Tibial artery (tissue), 4 donors: ENCODE measurements around the gene NCCRP1.

Source experiments
- DNase-seq, 2 donors: peaks; one replicate each; pipeline ENCODE4 v3.0.0-alpha.2; 2019
- H3K27ac ChIP-seq, 2 donors: fragments of 200-600 bp; sonication (generic) in 1 of 2; 1 replicate in 1 of 2; 2 replicates in 1 of 2; pipeline ENCODE4 v1.5.1; 2018 to 2019; ENCODE audit warnings: mild to moderate bottlenecking in 1 of 2
- H3K27me3 ChIP-seq, 2 donors: fragments of 200-600 bp; sonication (generic) in 1 of 2; one replicate each; pipeline versions ENCODE4 v1.5.1 to v1.6.0; 2016 to 2019
- H3K36me3 ChIP-seq, 3 donors: fragments of 200-600 bp; sonication (generic) in 2 of 3; one replicate each; pipeline ENCODE4 v1.5.1; 2016 to 2019; ENCODE audit warnings: mild to moderate bottlenecking in 2 of 3
- H3K4me1 ChIP-seq, 4 donors: fragments of 200-600 bp; sonication (generic) in 2 of 4; 1 replicate in 3 of 4; 2 replicates in 1 of 4; pipeline ENCODE4 v1.5.1; 2016 to 2019
- H3K4me3 ChIP-seq, 2 donors: fragments of 200-600 bp; sonication (generic) in 1 of 2; 1 replicate in 1 of 2; 2 replicates in 1 of 2; pipeline ENCODE4 v1.5.1; 2018 to 2019; ENCODE audit warnings: mild to moderate bottlenecking in 2 of 2
- H3K9me3 ChIP-seq, 3 donors: fragments of 200-600 bp; sonication (generic) in 1 of 3; one replicate each; pipeline ENCODE4 v1.5.1; 2016 to 2019
- CTCF ChIP-seq, 2 experiments: fragments of 200-600 bp in 1 of 2; fragments of 450-650 bp in 1 of 2; IDR thresholded peaks; one replicate each; pipeline ENCODE4 v1.5.1; 2017 to 2019; ENCODE audit warnings: antibody characterized with exemption in 2 of 2, mild to moderate bottlenecking in 1 of 2, moderate library complexity in 1 of 2
- intact Hi-C: fragments of 100-400 bp; cut with DNase I; formaldehyde crosslinking; loops from one replicate; pipeline ENCODE4 v1.15.0; 2023; ENCODE audit warnings: low total_unique reads

Gene NCCRP1

GRCh38 chr19:39174558-39175544 is 21.9 kb upstream of the NCCRP1 start:
- peaks cover 26 to 100% (median 83%) of the 10 kb centered on the region in 3 donors for H3K36me3 ChIP-seq
- intact Hi-C loops = no loop called here
- no peak for DNase-seq

GRCh38 chr19:39175564-39175963 is 21.2 kb upstream of the NCCRP1 start:
- H3K36me3 ChIP-seq = peaks cover 26 to 100% (median 82%) of the 10 kb centered on the region in 3 donors
- no peaks in the 10 kb centered on the region for H3K9me3 ChIP-seq
- H3K27me3 ChIP-seq = no peaks in the 10 kb centered on the region
- no peaks in the 10 kb centered on the region for H3K4me1 ChIP-seq
- H3K27ac ChIP-seq = no peak overlapping the region
- intact Hi-C loops = no loop called here
- DNase-seq = no peak
- TF ChIP-seq CTCF (IDR thresholded peaks at IDR 0.05) = no peak
- H3K4me3 ChIP-seq = no peak overlapping the region

More at GRCh38 chr19:39174558-39175544, 21.9 kb upstream of the NCCRP1 start:
- no peak overlapping the region for H3K27ac ChIP-seq
- H3K9me3 ChIP-seq = no peaks in the 10 kb centered on the region
- no peak for TF ChIP-seq CTCF (IDR thresholded peaks at IDR 0.05)
- H3K4me1 ChIP-seq = no peaks in the 10 kb centered on the region
- H3K27me3 ChIP-seq = no peaks in the 10 kb centered on the region
- H3K4me3 ChIP-seq = no peak overlapping the region

GRCh38 chr19:39177110-39177699 is 19.6 kb upstream of the NCCRP1 start:
- intact Hi-C loops = no loop called here
- Histone ChIP-seq H3K27me3 (no peaks in the 10 kb centered on the region), H3K27ac (no peak overlapping the region), H3K36me3 (peaks cover 26 to 87% (median 71%) of the 10 kb centered on the region in 3 donors), H3K9me3 (no peaks in the 10 kb centered on the region), H3K4me3 (no peak overlapping the region), H3K4me1 (no peaks in the 10 kb centered on the region)
- no peak for DNase-seq
- no peak for TF ChIP-seq CTCF (IDR thresholded peaks at IDR 0.05)

- H3K9me3 ChIP-seq = no peaks in the 10 kb centered on the region
- H3K4me3 ChIP-seq = no peak overlapping the region
- H3K27ac ChIP-seq = no peak overlapping the region
- H3K4me1 ChIP-seq = no peaks in the 10 kb centered on the region
- no peak for TF ChIP-seq CTCF (IDR thresholded peaks at IDR 0.05)
- DNase-seq = no peak
- H3K27me3 ChIP-seq = no peaks in the 10 kb centered on the region
- intact Hi-C loops = no loop called here
- peaks cover 26 to 82% (median 65%) of the 10 kb centered on the region in 3 donors for H3K36me3 ChIP-seq
Measured at GRCh38 chr19:39177736-39178135, 19.0 kb upstream of the NCCRP1 start.

- Histone ChIP-seq H3K4me1 (no peaks in the 10 kb centered on the region), H3K36me3 (peaks cover 26 to 74% (median 58%) of the 10 kb centered on the region in 3 donors), H3K27me3 (no peaks in the 10 kb centered on the region), H3K9me3 (no peaks in the 10 kb centered on the region), H3K27ac (no peak overlapping the region), H3K4me3 (no peak overlapping the region)
- DNase-seq = no peak
- intact Hi-C loops = no loop called here
- TF ChIP-seq CTCF (IDR thresholded peaks at IDR 0.05) = no peak
Measured at GRCh38 chr19:39178296-39179006, 18.3 kb upstream of the NCCRP1 start.
